Osteoblast (primary cell): ENCODE data around the gene RNF126. TPM values are rescaled to one million over a fixed set of nuclear protein-coding genes. Genes with fewer than 3 reads are reported as not detected.

Experiments used
- DNase-seq: peaks from one replicate; pipeline ENCODE4 v3.0.0; 2011; ENCODE audit warnings: low spot score, mixed read lengths; ENCODE audit not compliant: insufficient read length; ENCODE audit errors: missing footprints
- H2AFZ ChIP-seq: 2 replicates; pipeline ENCODE4 v1.6.0; 2011; ENCODE audit warnings: mild to moderate bottlenecking, low read length
- H3K27ac ChIP-seq: 2 replicates; pipeline ENCODE4 v1.5.1; 2011; ENCODE audit warnings: mild to moderate bottlenecking, low read depth, low read length, moderate library complexity
- H3K27me3 ChIP-seq: 2 replicates; pipeline ENCODE4 v1.6.0; 2012; ENCODE audit warnings: mild to moderate bottlenecking, control low read depth, inconsistent platforms, low read length, moderate library complexity; ENCODE audit not compliant: insufficient read depth
- H3K36me3 ChIP-seq: 2 replicates; pipeline ENCODE4 v1.5.1; 2011; ENCODE audit warnings: mild to moderate bottlenecking, low read length, control low read depth, moderate library complexity; ENCODE audit not compliant: insufficient read depth
- H3K4me1 ChIP-seq: 2 replicates; pipeline ENCODE4 v1.5.1; 2011; ENCODE audit warnings: mild to moderate bottlenecking, low read length, control low read depth, moderate library complexity; ENCODE audit not compliant: insufficient read depth
- H3K4me2 ChIP-seq: 2 replicates; pipeline ENCODE4 v1.6.0; 2011; ENCODE audit warnings: mild to moderate bottlenecking, low read length; ENCODE audit not compliant: insufficient read depth
- H3K4me3 ChIP-seq: fragments of 200-600 bp; sonication (generic); 3 replicates; pipeline ENCODE4 v1.5.1; 2012; ENCODE audit warnings: mild to moderate bottlenecking, low read length, inconsistent platforms; ENCODE audit not compliant: insufficient read depth
- H3K79me2 ChIP-seq: 2 replicates; pipeline ENCODE4 v1.6.0; 2012; ENCODE audit warnings: mild to moderate bottlenecking, low read length, control low read depth, inconsistent platforms; ENCODE audit not compliant: insufficient read depth
- H3K9me3 ChIP-seq: 2 replicates; pipeline ENCODE4 v1.5.1; 2011; ENCODE audit warnings: low read depth, low read length, control low read depth
- H4K20me1 ChIP-seq: 2 replicates; pipeline ENCODE4 v1.6.0; 2012; ENCODE audit warnings: mild to moderate bottlenecking, low read length, control low read depth; ENCODE audit not compliant: insufficient read depth
- total RNA-seq: library from RNA; depleted of rRNA; stranded (reverse); fragments of >200 nt; gene quantifications from 2 replicates; pipeline ENCODE4 v1.2.3, GENCODE V29; 2012
- TF ChIP-seq, protein P1 (sequence below): IDR thresholded peaks from 2 replicates; pipeline ENCODE4 v1.5.1; 2011; ENCODE audit warnings: mild to moderate bottlenecking, low read depth, low read length, moderate library complexity; ENCODE audit errors: extremely low read depth

The RNF126 gene
- total RNA-seq, 1 donor: 38.7 TPM

DNA sequence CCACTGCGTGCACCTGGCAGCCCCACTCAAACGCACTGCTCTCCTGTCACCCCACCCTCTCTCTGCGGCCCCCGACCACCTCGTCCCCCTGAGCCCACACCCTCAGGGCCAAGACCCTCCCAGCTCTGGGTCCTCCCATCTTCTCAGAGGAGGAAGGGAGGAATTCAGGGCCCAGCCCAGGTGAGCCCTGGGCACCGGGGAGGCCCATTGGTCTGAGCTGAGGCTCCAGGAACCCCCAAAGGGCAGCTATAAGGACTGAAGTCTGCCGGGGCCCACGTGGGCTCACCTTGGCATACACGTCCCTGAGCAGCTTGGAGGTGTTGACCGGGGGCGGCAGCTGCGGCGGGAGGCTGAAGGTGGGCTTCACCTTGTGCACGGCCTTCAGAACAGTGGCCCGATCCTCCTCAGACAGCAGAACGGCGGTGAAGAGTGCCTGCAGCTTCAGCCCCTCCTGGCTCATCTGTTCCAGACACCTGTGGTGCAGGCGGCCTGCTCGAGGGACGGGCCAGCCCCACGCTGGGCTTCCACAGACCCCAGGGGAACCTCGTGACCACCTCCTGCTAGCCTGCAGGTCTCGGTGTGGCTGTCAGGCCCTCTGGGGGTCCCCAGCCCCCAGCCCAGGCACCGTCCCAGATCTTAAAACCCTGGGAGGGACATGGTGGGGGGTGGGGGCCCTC is 38.4 kb downstream of the RNF126 start:
- Histone ChIP-seq H4K20me1 (peaks cover 19% of the 10 kb centered on the region), H3K79me2 (no peaks in the 10 kb centered on the region), H3K36me3 (peaks cover 17% of the 10 kb centered on the region), H3K27me3 (no peaks in the 10 kb centered on the region), H2AFZ (no peak overlapping the region), H3K4me3 (no peak overlapping the region), H3K4me2 (no peak overlapping the region), H3K4me1 (peaks cover 6% of the 10 kb centered on the region), H3K27ac (peak overlapping the region; percentile 69), H3K9me3 (no peaks in the 10 kb centered on the region)
- TF ChIP-seq, protein P1, sequence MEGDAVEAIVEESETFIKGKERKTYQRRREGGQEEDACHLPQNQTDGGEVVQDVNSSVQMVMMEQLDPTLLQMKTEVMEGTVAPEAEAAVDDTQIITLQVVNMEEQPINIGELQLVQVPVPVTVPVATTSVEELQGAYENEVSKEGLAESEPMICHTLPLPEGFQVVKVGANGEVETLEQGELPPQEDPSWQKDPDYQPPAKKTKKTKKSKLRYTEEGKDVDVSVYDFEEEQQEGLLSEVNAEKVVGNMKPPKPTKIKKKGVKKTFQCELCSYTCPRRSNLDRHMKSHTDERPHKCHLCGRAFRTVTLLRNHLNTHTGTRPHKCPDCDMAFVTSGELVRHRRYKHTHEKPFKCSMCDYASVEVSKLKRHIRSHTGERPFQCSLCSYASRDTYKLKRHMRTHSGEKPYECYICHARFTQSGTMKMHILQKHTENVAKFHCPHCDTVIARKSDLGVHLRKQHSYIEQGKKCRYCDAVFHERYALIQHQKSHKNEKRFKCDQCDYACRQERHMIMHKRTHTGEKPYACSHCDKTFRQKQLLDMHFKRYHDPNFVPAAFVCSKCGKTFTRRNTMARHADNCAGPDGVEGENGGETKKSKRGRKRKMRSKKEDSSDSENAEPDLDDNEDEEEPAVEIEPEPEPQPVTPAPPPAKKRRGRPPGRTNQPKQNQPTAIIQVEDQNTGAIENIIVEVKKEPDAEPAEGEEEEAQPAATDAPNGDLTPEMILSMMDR: no peak
- DNase-seq: no peak

DNA sequence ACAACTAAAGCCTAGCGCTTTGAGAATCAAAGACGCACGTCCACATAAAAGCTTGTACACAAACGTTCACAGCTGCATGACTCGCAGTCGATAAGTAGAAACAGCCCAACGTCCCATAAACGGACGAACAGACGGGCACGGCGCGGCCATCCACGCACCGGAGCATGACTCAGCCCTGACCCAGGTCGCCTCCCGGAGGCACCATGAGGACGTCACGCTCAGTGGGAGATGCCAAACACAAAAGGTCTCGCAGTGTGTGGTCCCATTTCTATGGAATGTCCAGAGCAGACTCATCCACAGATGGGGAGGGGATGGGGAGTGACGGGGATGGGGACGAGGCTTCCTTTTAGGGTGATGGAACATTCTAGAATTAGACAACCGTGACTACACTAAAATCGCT is 39.0 kb downstream of the RNF126 start:
- Histone ChIP-seq H3K4me1 (peaks cover 6% of the 10 kb centered on the region), H3K36me3 (peaks cover 21% of the 10 kb centered on the region), H2AFZ (no peak overlapping the region), H4K20me1 (peaks cover 19% of the 10 kb centered on the region), H3K4me2 (peak overlapping the region; percentile 28), H3K27ac (peak overlapping the region; percentile 69), H3K4me3 (no peak overlapping the region), H3K27me3 (no peaks in the 10 kb centered on the region), H3K9me3 (no peaks in the 10 kb centered on the region), H3K79me2 (no peaks in the 10 kb centered on the region)
- TF ChIP-seq, protein P1: no peak
- peak; percentile 99 for DNase-seq

GRCh38 chr19:623175-623916 is 39.7 kb downstream of the RNF126 start:
- H3K4me1 ChIP-seq: peaks cover 6% of the 10 kb centered on the region
- peak overlapping the region; percentile 69 for H3K27ac ChIP-seq
- H4K20me1 ChIP-seq: peaks cover 19% of the 10 kb centered on the region
- H2AFZ ChIP-seq: no peak overlapping the region
- TF ChIP-seq, protein P1: no peak
- peak overlapping the region; percentile 28 for H3K4me2 ChIP-seq
- H3K4me3 ChIP-seq: no peak overlapping the region
- no peak for DNase-seq
- H3K36me3 ChIP-seq: peaks cover 19% of the 10 kb centered on the region
- no peaks in the 10 kb centered on the region for H3K27me3 ChIP-seq
- H3K9me3 ChIP-seq: no peaks in the 10 kb centered on the region
- H3K79me2 ChIP-seq: no peaks in the 10 kb centered on the region

- Histone ChIP-seq H3K79me2 (no peaks in the 10 kb centered on the region), H3K27ac (no peak overlapping the region), H3K4me1 (peaks cover 6% of the 10 kb centered on the region), H3K27me3 (no peaks in the 10 kb centered on the region), H3K4me2 (no peak overlapping the region), H3K4me3 (no peak overlapping the region), H2AFZ (no peak overlapping the region), H3K36me3 (peaks cover 14% of the 10 kb centered on the region), H4K20me1 (peaks cover 14% of the 10 kb centered on the region), H3K9me3 (no peaks in the 10 kb centered on the region)
- DNase-seq: no peak
- TF ChIP-seq, protein P1: no peak
Observed at GRCh38 chr19:622666-623065, 40.3 kb downstream of the RNF126 start.
